ENCODE results near the gene CCDC88B. TPM values are rescaled to one million over a fixed set of nuclear protein-coding genes. Genes with fewer than 3 reads are reported as not detected.

The CCDC88B gene
- polyA plus RNA-seq, 1 donor from 2014 or later, result 1.3 TPM

GRCh38 chr11:64368673-64369074 is 28.7 kb downstream of the CCDC88B start:
- Histone ChIP-seq H3K79me2 (replicated peaks; ENCODE audit: insufficient read depth, low read length) (no peaks in the 10 kb centered on the region), H3K36me3 (ENCODE audit: insufficient read depth, low read length) (no peaks in the 10 kb centered on the region), H3K9ac (ENCODE audit: low read length) (no peak overlapping the region), H4K20me1 (ENCODE audit: insufficient read depth) (no peaks in the 10 kb centered on the region), H3K9me2 (ENCODE audit: insufficient read depth, low read length) (no peaks in the 10 kb centered on the region), H3K27ac (ENCODE audit: low read length) (no peak overlapping the region), H3K27me3 (ENCODE audit: insufficient read depth, low read depth, low read length) (no peaks in the 10 kb centered on the region), H3K4me3 (ENCODE audit: low read length) (no peak overlapping the region), H3F3A (ENCODE audit: insufficient read depth, low read length, poor library complexity, severe bottlenecking) (no peaks in the 10 kb centered on the region), H3K4me2 (ENCODE audit: low read length) (no peak overlapping the region), H2AFZ (ENCODE audit: low read depth, low read length) (no peak overlapping the region), H3K9me3 (ENCODE audit: low read length) (no peaks in the 10 kb centered on the region)
- TF ChIP-seq RAD21 (conservative IDR thresholded peaks at IDR 0.05) (no peak), SMC3 (conservative IDR thresholded peaks at IDR 0.05; ENCODE audit: poor library complexity) (no peak), POLR2AphosphoS5 (IDR thresholded peaks at IDR 0.05) (no peak), REST (IDR thresholded peaks at IDR 0.05; ENCODE audit: borderline replicate concordance) (no peak), EP300 (conservative IDR thresholded peaks at IDR 0.05; ENCODE audit: poor library complexity, severe bottlenecking) (no peak), MXI1 (conservative IDR thresholded peaks at IDR 0.05; ENCODE audit: poor library complexity, severe bottlenecking) (no peak), EZH2 (IDR thresholded peaks at IDR 0.05; ENCODE audit: borderline replicate concordance, insufficient read depth, low read length, poor library complexity, severe bottlenecking) (no peak), TAF1 (IDR thresholded peaks at IDR 0.05; ENCODE audit: low read depth) (no peak), CTCF (IDR thresholded peaks at IDR 0.05; ENCODE audit: poor library complexity, severe bottlenecking) (no peak)

GRCh38 chr11:64369440-64370421 is 29.7 kb downstream of the CCDC88B start:
- no peak overlapping the region for H3K9ac ChIP-seq (ENCODE audit: low read length)
- H3K4me3 ChIP-seq (ENCODE audit: low read length), result no peak overlapping the region
- H3K4me2 ChIP-seq (ENCODE audit: low read length), result no peak overlapping the region
- no peaks in the 10 kb centered on the region for H3K27me3 ChIP-seq (ENCODE audit: insufficient read depth, low read depth, low read length)
- no peaks in the 10 kb centered on the region for H3K9me2 ChIP-seq (ENCODE audit: insufficient read depth, low read length)
- no peak overlapping the region for H3K27ac ChIP-seq (ENCODE audit: low read length)
- no peaks in the 10 kb centered on the region for H3F3A ChIP-seq (ENCODE audit: insufficient read depth, low read length, poor library complexity, severe bottlenecking)
- H2AFZ ChIP-seq (ENCODE audit: low read depth, low read length), result no peak overlapping the region
- no peaks in the 10 kb centered on the region for H4K20me1 ChIP-seq (ENCODE audit: insufficient read depth)
- H3K9me3 ChIP-seq (ENCODE audit: low read length), result no peaks in the 10 kb centered on the region
- no peak for TF ChIP-seq CTCF (IDR thresholded peaks at IDR 0.05; ENCODE audit: poor library complexity, severe bottlenecking)
- TF ChIP-seq EZH2 (IDR thresholded peaks at IDR 0.05; ENCODE audit: borderline replicate concordance, insufficient read depth, low read length, poor library complexity, severe bottlenecking), result no peak
- TF ChIP-seq EP300 (conservative IDR thresholded peaks at IDR 0.05; ENCODE audit: poor library complexity, severe bottlenecking), result no peak
- TF ChIP-seq REST (IDR thresholded peaks at IDR 0.05; ENCODE audit: borderline replicate concordance), result no peak
- TF ChIP-seq RAD21 (conservative IDR thresholded peaks at IDR 0.05), result no peak
- no peak for TF ChIP-seq MXI1 (conservative IDR thresholded peaks at IDR 0.05; ENCODE audit: poor library complexity, severe bottlenecking)
- no peak for TF ChIP-seq SMC3 (conservative IDR thresholded peaks at IDR 0.05; ENCODE audit: poor library complexity)
- no peak for TF ChIP-seq POLR2AphosphoS5 (IDR thresholded peaks at IDR 0.05)
- TF ChIP-seq TAF1 (IDR thresholded peaks at IDR 0.05; ENCODE audit: low read depth), result no peak
- no peaks in the 10 kb centered on the region for H3K36me3 ChIP-seq (ENCODE audit: insufficient read depth, low read length)
- no peaks in the 10 kb centered on the region for H3K79me2 ChIP-seq (replicated peaks; ENCODE audit: insufficient read depth, low read length)

Measured in neural cell (in vitro differentiated cells).